Sigmoid colon (tissue), 3 donors: ENCODE results near the gene ACOXL.

Experiments used
- POLR2A ChIP-seq, 2 donors: fragments of 450-650 bp; IDR thresholded peaks; one replicate each; pipeline ENCODE4 v1.6.1; 2016; ENCODE audit warnings: antibody characterized with exemption in 2 of 2, mild to moderate bottlenecking in 2 of 2, moderate library complexity in 2 of 2
- TF ChIP-seq, protein P1 (sequence below), 4 experiments: fragments of 450-650 bp in 3 of 4; fragments of 200-600 bp in 1 of 4; IDR thresholded peaks; one replicate each; pipeline ENCODE4 v1.5.1; 2016 to 2019; ENCODE audit warnings: antibody characterized with exemption in 4 of 4, mild to moderate bottlenecking in 3 of 4, moderate library complexity in 2 of 4

GRCh38 chr2:111017034-111017622 is 284.8 kb downstream of the ACOXL start:
- TF ChIP-seq POLR2A (IDR thresholded peaks at IDR 0.05): no peak
- TF ChIP-seq, protein P1, sequence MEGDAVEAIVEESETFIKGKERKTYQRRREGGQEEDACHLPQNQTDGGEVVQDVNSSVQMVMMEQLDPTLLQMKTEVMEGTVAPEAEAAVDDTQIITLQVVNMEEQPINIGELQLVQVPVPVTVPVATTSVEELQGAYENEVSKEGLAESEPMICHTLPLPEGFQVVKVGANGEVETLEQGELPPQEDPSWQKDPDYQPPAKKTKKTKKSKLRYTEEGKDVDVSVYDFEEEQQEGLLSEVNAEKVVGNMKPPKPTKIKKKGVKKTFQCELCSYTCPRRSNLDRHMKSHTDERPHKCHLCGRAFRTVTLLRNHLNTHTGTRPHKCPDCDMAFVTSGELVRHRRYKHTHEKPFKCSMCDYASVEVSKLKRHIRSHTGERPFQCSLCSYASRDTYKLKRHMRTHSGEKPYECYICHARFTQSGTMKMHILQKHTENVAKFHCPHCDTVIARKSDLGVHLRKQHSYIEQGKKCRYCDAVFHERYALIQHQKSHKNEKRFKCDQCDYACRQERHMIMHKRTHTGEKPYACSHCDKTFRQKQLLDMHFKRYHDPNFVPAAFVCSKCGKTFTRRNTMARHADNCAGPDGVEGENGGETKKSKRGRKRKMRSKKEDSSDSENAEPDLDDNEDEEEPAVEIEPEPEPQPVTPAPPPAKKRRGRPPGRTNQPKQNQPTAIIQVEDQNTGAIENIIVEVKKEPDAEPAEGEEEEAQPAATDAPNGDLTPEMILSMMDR (IDR thresholded peaks at IDR 0.05): no peak
